K562 (cell line): ENCODE results near the gene CCR2. TPM values are rescaled to one million over a fixed set of nuclear protein-coding genes. Genes with fewer than 3 reads are reported as not detected.

Experiments
- FOXP4 ChIP-seq: sonication (generic); formaldehyde crosslinking; IDR thresholded peaks from 2 replicates; pipeline ENCODE4 v1.8.0; 2022; ENCODE audit warnings: mild to moderate bottlenecking, missing genetic modification reagents, borderline replicate concordance
- IRF9 ChIP-seq: fragments of 450-650 bp; IDR thresholded peaks from 2 replicates; pipeline ENCODE4 v1.6.1; 2016; ENCODE audit warnings: missing biosample characterization, missing genetic modification characterization
- KAT8 ChIP-seq: fragments of 450-650 bp; IDR thresholded peaks from 2 replicates; pipeline ENCODE4 v1.6.1; 2016; ENCODE audit warnings: low read depth, mild to moderate bottlenecking
- KLF1 ChIP-seq: fragments of 450-650 bp; IDR thresholded peaks from 2 replicates; pipeline ENCODE4 v1.6.1; 2016; ENCODE audit warnings: missing genetic modification characterization, missing compliant biosample characterization
- NCOA2 ChIP-seq, 2 experiments: fragments of 450-650 bp; IDR thresholded peaks; 2 replicates each; pipeline ENCODE4 v1.6.1; 2018; ENCODE audit warnings: mild to moderate bottlenecking in 2 of 2, moderate library complexity in 1 of 2; ENCODE audit not compliant: partially characterized antibody in 2 of 2
- TEAD2 ChIP-seq: fragments of 450-650 bp; IDR thresholded peaks from 2 replicates; pipeline ENCODE4 v1.6.1; 2016; ENCODE audit warnings: missing genetic modification characterization, control low read depth, missing compliant biosample characterization
- ZFP30 ChIP-seq: fragments of 250-450 bp; sonication (Bioruptor Pico); IDR thresholded peaks from 2 replicates; pipeline ENCODE4 v1.8.0; 2022; ENCODE audit warnings: moderate library complexity, mild to moderate bottlenecking, inconsistent platforms, borderline replicate concordance
- ZNF174 ChIP-seq: fragments of 250-450 bp; sonication (Bioruptor Pico); IDR thresholded peaks from 2 replicates; pipeline ENCODE4 v1.4.0; 2020; ENCODE audit warnings: mild to moderate bottlenecking
- polyA plus RNA-seq, 8 experiments: library from polyadenylated mRNA; depleted of rRNA in 4 of 8; stranded (reverse) in 5 of 8; unstranded in 3 of 8; fragments of >200 nt; fragmentation: Nextera tagmentation in 2 of 8; fragmentation: Illumina TruSeq in 1 of 8; extraction: Ambion mirVana in 2 of 8; extraction: Trizol in 1 of 8; gene quantifications; 2 replicates each; pipeline versions ENCODE4 v1.2.1 to v1.2.3, GENCODE V29; 2011 to 2014; ENCODE audit warnings: inconsistent platforms in 1 of 8, missing spikeins in 1 of 8
- total RNA-seq, 7 experiments: library from RNA; depleted of rRNA in 6 of 7; stranded (reverse); fragments of >200 nt in 6 of 7; fragmentation: Illumina TruSeq in 2 of 7; extraction: Trizol in 2 of 7; gene quantifications; 2 replicates each; pipeline versions ENCODE4 v1.2.1 to v1.2.3, GENCODE V29; 2011 to 2021; ENCODE audit warnings: low replicate concordance in 1 of 7
- TF ChIP-seq, protein P1 (sequence below): fragments of 250-450 bp; sonication (Bioruptor Pico); IDR thresholded peaks from 2 replicates; pipeline ENCODE4 v1.4.0; 2020; ENCODE audit warnings: mild to moderate bottlenecking
- TF ChIP-seq, protein P2 (sequence below), 2 experiments: fragments of 450-650 bp; IDR thresholded peaks; 2 replicates each; pipeline ENCODE4 v1.6.1; 2016
- TF ChIP-seq, protein P3 (sequence below), 2 experiments: IDR thresholded peaks; 2 replicates each; pipeline ENCODE4 v1.6.1; 2011; ENCODE audit warnings: borderline replicate concordance in 1 of 2, control low read depth in 1 of 2, low read depth in 1 of 2, low read length in 1 of 2, mild to moderate bottlenecking in 1 of 2, mixed read lengths in 1 of 2, moderate library complexity in 1 of 2; ENCODE audit not compliant: insufficient read depth in 1 of 2, insufficient read length in 1 of 2, poor library complexity in 1 of 2, severe bottlenecking in 1 of 2; ENCODE audit errors: extremely low read depth in 1 of 2
- TF ChIP-seq, protein P4 (sequence below): fragments of 200-800 bp; sonication (Bioruptor generic); IDR thresholded peaks from 2 replicates; pipeline ENCODE4 v1.6.1; 2016; ENCODE audit warnings: missing genetic modification characterization, missing compliant biosample characterization

Gene CCR2
- total and polyA plus RNA-seq, 9 of the 15 experiments (the other 6 are each of a cell fraction or from before 2014, with no cell fraction given) = not detected

DNA sequence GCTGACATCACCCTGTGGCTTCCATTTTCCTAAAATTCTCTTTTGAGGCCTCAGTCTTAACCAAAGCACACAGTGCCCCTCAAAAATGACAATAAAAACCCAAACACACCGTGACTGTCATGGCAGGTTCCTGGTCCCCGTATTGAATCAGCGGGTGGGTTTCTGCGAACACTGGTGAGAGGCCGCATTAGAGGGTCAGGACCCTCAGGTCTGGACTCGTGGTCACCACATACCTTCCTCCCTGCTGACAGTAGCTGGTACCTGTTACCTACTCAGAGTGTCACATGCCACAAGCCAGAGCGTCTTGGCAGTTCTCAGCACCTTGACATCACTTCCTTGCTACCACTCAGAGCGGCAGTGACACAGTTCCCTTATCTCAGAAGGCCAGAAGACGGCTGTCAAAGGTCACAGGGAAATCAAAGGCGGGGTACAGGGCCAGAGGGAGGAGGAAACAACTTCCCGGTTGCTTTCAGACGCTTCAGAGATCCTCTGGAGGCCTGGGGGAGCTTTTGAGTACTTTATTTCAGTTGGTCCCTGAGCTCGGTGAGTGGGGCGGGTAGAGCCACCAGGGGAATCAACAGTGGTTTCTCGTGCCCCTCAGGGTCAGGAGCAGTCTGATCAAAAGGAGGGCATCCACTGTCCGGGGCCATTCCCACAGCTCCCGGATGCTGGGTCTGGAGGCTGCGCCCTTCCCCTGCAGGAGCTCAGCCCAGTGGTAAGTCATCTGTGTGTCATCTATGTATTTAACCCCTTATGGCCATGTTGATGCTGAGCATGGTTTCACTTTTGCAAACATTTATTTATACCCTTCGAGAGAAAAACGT, 53.1 kb downstream of the CCR2 start, which contains the start of the genes CCR5AS and CCRL2 (continued):
- TF ChIP-seq FOXP4 (CRISPR knock-in tag) (peak; percentile 40; the same call in 1 of the 2 replicates), NCOA2 (IDR thresholded peaks at IDR 0.05; ENCODE audit: partially characterized antibody in 2 of 2) (peak in 1 of 2 experiments; percentile 78), KLF1 (0 out of 2 replicates have a peak, but pooled peaks have one; percentile 30), ZFP30 (CRISPR knock-in tag) (no peak), KAT8 (no peak), IRF9 (tag) (peak; percentile 66), ZNF174 (no peak), TEAD2 (peak; percentile 60; the same call in 1 of the 2 replicates)
- TF ChIP-seq, protein P1, sequence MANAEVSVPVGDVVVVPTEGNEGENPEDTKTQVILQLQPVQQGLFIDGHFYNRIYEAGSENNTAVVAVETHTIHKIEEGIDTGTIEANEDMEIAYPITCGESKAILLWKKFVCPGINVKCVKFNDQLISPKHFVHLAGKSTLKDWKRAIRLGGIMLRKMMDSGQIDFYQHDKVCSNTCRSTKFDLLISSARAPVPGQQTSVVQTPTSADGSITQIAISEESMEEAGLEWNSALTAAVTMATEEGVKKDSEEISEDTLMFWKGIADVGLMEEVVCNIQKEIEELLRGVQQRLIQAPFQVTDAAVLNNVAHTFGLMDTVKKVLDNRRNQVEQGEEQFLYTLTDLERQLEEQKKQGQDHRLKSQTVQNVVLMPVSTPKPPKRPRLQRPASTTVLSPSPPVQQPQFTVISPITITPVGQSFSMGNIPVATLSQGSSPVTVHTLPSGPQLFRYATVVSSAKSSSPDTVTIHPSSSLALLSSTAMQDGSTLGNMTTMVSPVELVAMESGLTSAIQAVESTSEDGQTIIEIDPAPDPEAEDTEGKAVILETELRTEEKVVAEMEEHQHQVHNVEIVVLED = 0 out of 2 replicates have a peak, but pooled peaks have one; percentile 42
- TF ChIP-seq, protein P2, sequence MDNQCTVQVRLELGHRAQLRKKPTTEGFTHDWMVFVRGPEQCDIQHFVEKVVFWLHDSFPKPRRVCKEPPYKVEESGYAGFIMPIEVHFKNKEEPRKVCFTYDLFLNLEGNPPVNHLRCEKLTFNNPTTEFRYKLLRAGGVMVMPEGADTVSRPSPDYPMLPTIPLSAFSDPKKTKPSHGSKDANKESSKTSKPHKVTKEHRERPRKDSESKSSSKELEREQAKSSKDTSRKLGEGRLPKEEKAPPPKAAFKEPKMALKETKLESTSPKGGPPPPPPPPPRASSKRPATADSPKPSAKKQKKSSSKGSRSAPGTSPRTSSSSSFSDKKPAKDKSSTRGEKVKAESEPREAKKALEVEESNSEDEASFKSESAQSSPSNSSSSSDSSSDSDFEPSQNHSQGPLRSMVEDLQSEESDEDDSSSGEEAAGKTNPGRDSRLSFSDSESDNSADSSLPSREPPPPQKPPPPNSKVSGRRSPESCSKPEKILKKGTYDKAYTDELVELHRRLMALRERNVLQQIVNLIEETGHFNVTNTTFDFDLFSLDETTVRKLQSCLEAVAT (IDR thresholded peaks at IDR 0.05) = peak in 1 of 2 experiments; percentile 23; a peak in 1 of 4 replicates
- TF ChIP-seq, protein P3, sequence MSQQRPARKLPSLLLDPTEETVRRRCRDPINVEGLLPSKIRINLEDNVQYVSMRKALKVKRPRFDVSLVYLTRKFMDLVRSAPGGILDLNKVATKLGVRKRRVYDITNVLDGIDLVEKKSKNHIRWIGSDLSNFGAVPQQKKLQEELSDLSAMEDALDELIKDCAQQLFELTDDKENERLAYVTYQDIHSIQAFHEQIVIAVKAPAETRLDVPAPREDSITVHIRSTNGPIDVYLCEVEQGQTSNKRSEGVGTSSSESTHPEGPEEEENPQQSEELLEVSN (IDR thresholded peaks at IDR 0.05; ENCODE audit: borderline replicate concordance in 1 of 2, extremely low read depth in 1 of 2, insufficient read depth in 1 of 2, insufficient read length in 1 of 2, low read depth in 1 of 2, low read length in 1 of 2, poor library complexity in 1 of 2, severe bottlenecking in 1 of 2) = peak; percentile 73 to 87
- TF ChIP-seq, protein P4, sequence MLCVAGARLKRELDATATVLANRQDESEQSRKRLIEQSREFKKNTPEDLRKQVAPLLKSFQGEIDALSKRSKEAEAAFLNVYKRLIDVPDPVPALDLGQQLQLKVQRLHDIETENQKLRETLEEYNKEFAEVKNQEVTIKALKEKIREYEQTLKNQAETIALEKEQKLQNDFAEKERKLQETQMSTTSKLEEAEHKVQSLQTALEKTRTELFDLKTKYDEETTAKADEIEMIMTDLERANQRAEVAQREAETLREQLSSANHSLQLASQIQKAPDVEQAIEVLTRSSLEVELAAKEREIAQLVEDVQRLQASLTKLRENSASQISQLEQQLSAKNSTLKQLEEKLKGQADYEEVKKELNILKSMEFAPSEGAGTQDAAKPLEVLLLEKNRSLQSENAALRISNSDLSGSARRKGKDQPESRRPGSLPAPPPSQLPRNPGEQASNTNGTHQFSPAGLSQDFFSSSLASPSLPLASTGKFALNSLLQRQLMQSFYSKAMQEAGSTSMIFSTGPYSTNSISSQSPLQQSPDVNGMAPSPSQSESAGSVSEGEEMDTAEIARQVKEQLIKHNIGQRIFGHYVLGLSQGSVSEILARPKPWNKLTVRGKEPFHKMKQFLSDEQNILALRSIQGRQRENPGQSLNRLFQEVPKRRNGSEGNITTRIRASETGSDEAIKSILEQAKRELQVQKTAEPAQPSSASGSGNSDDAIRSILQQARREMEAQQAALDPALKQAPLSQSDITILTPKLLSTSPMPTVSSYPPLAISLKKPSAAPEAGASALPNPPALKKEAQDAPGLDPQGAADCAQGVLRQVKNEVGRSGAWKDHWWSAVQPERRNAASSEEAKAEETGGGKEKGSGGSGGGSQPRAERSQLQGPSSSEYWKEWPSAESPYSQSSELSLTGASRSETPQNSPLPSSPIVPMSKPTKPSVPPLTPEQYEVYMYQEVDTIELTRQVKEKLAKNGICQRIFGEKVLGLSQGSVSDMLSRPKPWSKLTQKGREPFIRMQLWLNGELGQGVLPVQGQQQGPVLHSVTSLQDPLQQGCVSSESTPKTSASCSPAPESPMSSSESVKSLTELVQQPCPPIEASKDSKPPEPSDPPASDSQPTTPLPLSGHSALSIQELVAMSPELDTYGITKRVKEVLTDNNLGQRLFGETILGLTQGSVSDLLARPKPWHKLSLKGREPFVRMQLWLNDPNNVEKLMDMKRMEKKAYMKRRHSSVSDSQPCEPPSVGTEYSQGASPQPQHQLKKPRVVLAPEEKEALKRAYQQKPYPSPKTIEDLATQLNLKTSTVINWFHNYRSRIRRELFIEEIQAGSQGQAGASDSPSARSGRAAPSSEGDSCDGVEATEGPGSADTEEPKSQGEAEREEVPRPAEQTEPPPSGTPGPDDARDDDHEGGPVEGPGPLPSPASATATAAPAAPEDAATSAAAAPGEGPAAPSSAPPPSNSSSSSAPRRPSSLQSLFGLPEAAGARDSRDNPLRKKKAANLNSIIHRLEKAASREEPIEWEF (CRISPR knock-in tag) = peak; percentile 90; the same call in 1 of the 2 replicates
